ENCODE data around the gene ANKRD61. TPM values are rescaled to one million over a fixed set of nuclear protein-coding genes. Genes with fewer than 3 reads are reported as not detected.
"Not testable (repeated sequence)": the region's sequence is repeated elsewhere in the genome, so short reads cannot be mapped to it uniquely, and the experiment has no call there.

The ANKRD61 gene
- 0.76 TPM for polyA plus RNA-seq (2012; ENCODE audit: missing spikeins)

- TF ChIP-seq TAF1 (IDR thresholded peaks at IDR 0.05; ENCODE audit: borderline replicate concordance, low read depth, low read length) (no peak), POLR2AphosphoS5 (IDR thresholded peaks at IDR 0.05; ENCODE audit: low read depth, low read length) (no peak), POLR2A (IDR thresholded peaks at IDR 0.05; ENCODE audit: low read depth, low read length) (no peak)
- FAIRE-seq (no peak), DNase-seq (ENCODE audit: insufficient read length) (no peak)
Observed at GRCh38 chr7:6030988-6031387, at the start of gene ANKRD61. Gene ANKRD61 (plus strand): TSS chr7:6031376. CDS start chr7:6031376, 0 bp downstream.

- not testable (repeated sequence) for FAIRE-seq; DNase-seq (ENCODE audit: insufficient read length)
Observed at GRCh38 chr7:5987061-5987460, 44.1 kb upstream of the ANKRD61 start.

- no peak for TF ChIP-seq POLR2A (IDR thresholded peaks at IDR 0.05; ENCODE audit: low read depth, low read length)
- no peak for TF ChIP-seq TAF1 (IDR thresholded peaks at IDR 0.05; ENCODE audit: borderline replicate concordance, low read depth, low read length)
- no peak for TF ChIP-seq POLR2AphosphoS5 (IDR thresholded peaks at IDR 0.05; ENCODE audit: low read depth, low read length)
- no peak for DNase-seq (ENCODE audit: insufficient read length)
- no peak for FAIRE-seq
Observed at GRCh38 chr7:5997210-5997808, 33.9 kb upstream of the ANKRD61 start.

GRCh38 chr7:6007386-6007785 is 23.8 kb upstream of the ANKRD61 start:
- FAIRE-seq: no peak
- TF ChIP-seq POLR2AphosphoS5 (IDR thresholded peaks at IDR 0.05; ENCODE audit: low read depth, low read length) (no peak), TAF1 (IDR thresholded peaks at IDR 0.05; ENCODE audit: borderline replicate concordance, low read depth, low read length) (no peak), POLR2A (IDR thresholded peaks at IDR 0.05; ENCODE audit: low read depth, low read length) (no peak)
- DNase-seq (ENCODE audit: insufficient read length): no peak

GRCh38 chr7:6007835-6008590 is 23.2 kb upstream of the ANKRD61 start:
- DNase-seq (ENCODE audit: insufficient read length); FAIRE-seq: not testable (repeated sequence)

- DNase-seq (ENCODE audit: insufficient read length): peak; percentile 80
- FAIRE-seq: peak; percentile 81
- TF ChIP-seq TAF1 (IDR thresholded peaks at IDR 0.05; ENCODE audit: borderline replicate concordance, low read depth, low read length): peak; percentile 75; the same call in 1 of the 2 replicates
- peak; percentile 88 for TF ChIP-seq POLR2AphosphoS5 (IDR thresholded peaks at IDR 0.05; ENCODE audit: low read depth, low read length)
- TF ChIP-seq POLR2A (IDR thresholded peaks at IDR 0.05; ENCODE audit: low read depth, low read length): peak; percentile 88
Observed at GRCh38 chr7:6008668-6009611, 22.2 kb upstream of the ANKRD61 start, which contains the start of the genes AIMP2 and PMS2. Gene AIMP2 (plus strand): TSS chr7:6009272. CDS start chr7:6009364, 92 bp downstream. Gene PMS2 (minus strand): TSS chr7:6009049. CDS start chr7:6009019, 30 bp downstream.

- DNase-seq (ENCODE audit: insufficient read length); FAIRE-seq: not testable (repeated sequence)
Observed at GRCh38 chr7:6010370-6010769, 20.8 kb upstream of the ANKRD61 start.

- FAIRE-seq (no peak), DNase-seq (ENCODE audit: insufficient read length) (no peak)
- no peak for TF ChIP-seq POLR2AphosphoS5 (IDR thresholded peaks at IDR 0.05; ENCODE audit: low read depth, low read length)
- TF ChIP-seq POLR2A (IDR thresholded peaks at IDR 0.05; ENCODE audit: low read depth, low read length): no peak
- no peak for TF ChIP-seq TAF1 (IDR thresholded peaks at IDR 0.05; ENCODE audit: borderline replicate concordance, low read depth, low read length)
Observed at GRCh38 chr7:6011541-6011940, 19.6 kb upstream of the ANKRD61 start.

- DNase-seq (ENCODE audit: insufficient read length) (no peak), FAIRE-seq (no peak)
- TF ChIP-seq POLR2AphosphoS5 (IDR thresholded peaks at IDR 0.05; ENCODE audit: low read depth, low read length): no peak
- TF ChIP-seq POLR2A (IDR thresholded peaks at IDR 0.05; ENCODE audit: low read depth, low read length): no peak
- TF ChIP-seq TAF1 (IDR thresholded peaks at IDR 0.05; ENCODE audit: borderline replicate concordance, low read depth, low read length): no peak
Observed at GRCh38 chr7:6012355-6013104, 18.6 kb upstream of the ANKRD61 start.

GRCh38 chr7:6015917-6016652 is 15.1 kb upstream of the ANKRD61 start:
- no peak for DNase-seq (ENCODE audit: insufficient read length)
- no peak for FAIRE-seq

GRCh38 chr7:6016653-6016966 is 14.6 kb upstream of the ANKRD61 start:
- FAIRE-seq: no peak
- TF ChIP-seq POLR2A (IDR thresholded peaks at IDR 0.05; ENCODE audit: low read depth, low read length) (no peak), TAF1 (IDR thresholded peaks at IDR 0.05; ENCODE audit: borderline replicate concordance, low read depth, low read length) (no peak), POLR2AphosphoS5 (IDR thresholded peaks at IDR 0.05; ENCODE audit: low read depth, low read length) (no peak)
- DNase-seq (ENCODE audit: insufficient read length): no peak

More at GRCh38 chr7:6015917-6016652, 15.1 kb upstream of the ANKRD61 start:
- TF ChIP-seq TAF1 (IDR thresholded peaks at IDR 0.05; ENCODE audit: borderline replicate concordance, low read depth, low read length) (no peak), POLR2A (IDR thresholded peaks at IDR 0.05; ENCODE audit: low read depth, low read length) (no peak), POLR2AphosphoS5 (IDR thresholded peaks at IDR 0.05; ENCODE audit: low read depth, low read length) (no peak)

Data from GM12892 (cell line).